ENCODE results near the gene AP5Z1. TPM values are rescaled to one million over a fixed set of nuclear protein-coding genes. Genes with fewer than 3 reads are reported as not detected.

Gene AP5Z1
- total RNA-seq, 2 experiments from 2014 or later = 61.1 to 71.3 TPM

- no peaks in the 10 kb centered on the region for H3K4me1 Mint-ChIP-seq
These were observed 11.6 kb upstream of the AP5Z1 start for GRCh38 chr7:4763794-4764185.

GRCh38 chr7:4764402-4765007 lies 10.9 kb upstream of the AP5Z1 start:
- H3K9me3 Mint-ChIP-seq = no peaks in the 10 kb centered on the region
- H3K27ac Mint-ChIP-seq = no peak overlapping the region
- CTCF ChIA-PET = no interaction called here
- no peaks in the 10 kb centered on the region for H3K4me1 Mint-ChIP-seq
- no peak overlapping the region for H3K4me3 Mint-ChIP-seq
- H3K36me3 Mint-ChIP-seq (ENCODE audit: low read depth) = peaks cover 19% of the 10 kb centered on the region
- DNase-seq = no peak
- POLR2A ChIA-PET = no interaction called here
- no peaks in the 10 kb centered on the region for H3K27me3 Mint-ChIP-seq

More at GRCh38 chr7:4763794-4764185, 11.6 kb upstream of the AP5Z1 start:
- H3K4me3 Mint-ChIP-seq = no peak overlapping the region
- no peaks in the 10 kb centered on the region for H3K9me3 Mint-ChIP-seq
- ChIA-PET CTCF (no interaction called here), POLR2A (no interaction called here)
- peaks cover 19% of the 10 kb centered on the region for H3K36me3 Mint-ChIP-seq (ENCODE audit: low read depth)
- no peaks in the 10 kb centered on the region for H3K27me3 Mint-ChIP-seq
- DNase-seq = no peak
- H3K27ac Mint-ChIP-seq = no peak overlapping the region

- Mint-ChIP-seq H3K4me3 (no peak overlapping the region), H3K27ac (no peak overlapping the region), H3K9me3 (no peaks in the 10 kb centered on the region), H3K27me3 (no peaks in the 10 kb centered on the region), H3K36me3 (ENCODE audit: low read depth) (peaks cover 13% of the 10 kb centered on the region), H3K4me1 (no peaks in the 10 kb centered on the region)
- DNase-seq = no peak
- ChIA-PET POLR2A (no interaction called here), CTCF (no interaction called here)
These were observed 9.5 kb upstream of the AP5Z1 start for GRCh38 chr7:4765776-4766490.

- ChIA-PET CTCF (no interaction called here), POLR2A (no interaction called here)
- Mint-ChIP-seq H3K27ac (no peak overlapping the region), H3K36me3 (ENCODE audit: low read depth) (peaks cover 4% of the 10 kb centered on the region), H3K27me3 (no peaks in the 10 kb centered on the region), H3K4me1 (no peaks in the 10 kb centered on the region), H3K4me3 (no peak overlapping the region), H3K9me3 (no peaks in the 10 kb centered on the region)
- DNase-seq = no peak
These were observed 8.5 kb upstream of the AP5Z1 start for GRCh38 chr7:4766666-4767519.

- Mint-ChIP-seq H3K9me3 (no peaks in the 10 kb centered on the region), H3K27me3 (no peaks in the 10 kb centered on the region), H3K4me3 (no peak overlapping the region), H3K36me3 (ENCODE audit: low read depth) (no peaks in the 10 kb centered on the region), H3K4me1 (peaks cover 5% of the 10 kb centered on the region), H3K27ac (no peak overlapping the region)
- ChIA-PET POLR2A (no interaction called here), CTCF (no interaction called here)
- no peak for DNase-seq
These were observed 6.5 kb upstream of the AP5Z1 start for GRCh38 chr7:4768597-4769569.

- ChIA-PET CTCF (no interaction called here), POLR2A (no interaction called here)
- Mint-ChIP-seq H3K36me3 (ENCODE audit: low read depth) (no peaks in the 10 kb centered on the region), H3K27ac (no peak overlapping the region), H3K9me3 (no peaks in the 10 kb centered on the region), H3K4me1 (peaks cover 14% of the 10 kb centered on the region), H3K4me3 (no peak overlapping the region), H3K27me3 (no peaks in the 10 kb centered on the region)
- DNase-seq = no peak
These were observed 5.7 kb upstream of the AP5Z1 start for GRCh38 chr7:4769761-4770160.

- peaks cover 5% of the 10 kb centered on the region for H3K36me3 Mint-ChIP-seq (ENCODE audit: low read depth)
- ChIA-PET POLR2A (no interaction called here), CTCF (no interaction called here)
- H3K9me3 Mint-ChIP-seq = no peaks in the 10 kb centered on the region
- peaks cover 20% of the 10 kb centered on the region for H3K4me1 Mint-ChIP-seq
- no peak for DNase-seq
- H3K27ac Mint-ChIP-seq = peak overlapping the region; percentile 25
- no peak overlapping the region for H3K4me3 Mint-ChIP-seq
- no peaks in the 10 kb centered on the region for H3K27me3 Mint-ChIP-seq
These were observed 4.5 kb upstream of the AP5Z1 start for GRCh38 chr7:4770886-4771285.

- ChIA-PET CTCF (no interaction called here), POLR2A (no interaction called here)
These were observed 3.7 kb upstream of the AP5Z1 start for GRCh38 chr7:4771737-4772136.

GRCh38 chr7:4772306-4772705 lies 3.1 kb upstream of the AP5Z1 start:
- POLR2A ChIA-PET = no interaction called here
- no peak for DNase-seq
- Mint-ChIP-seq H3K27me3 (no peaks in the 10 kb centered on the region), H3K4me3 (no peak overlapping the region), H3K9me3 (no peaks in the 10 kb centered on the region), H3K36me3 (ENCODE audit: low read depth) (peaks cover 11% of the 10 kb centered on the region), H3K27ac (no peak overlapping the region), H3K4me1 (peaks cover 29% of the 10 kb centered on the region)
- CTCF ChIA-PET = no interaction called here

More at GRCh38 chr7:4771737-4772136, 3.7 kb upstream of the AP5Z1 start:
- H3K27me3 Mint-ChIP-seq = no peaks in the 10 kb centered on the region
- H3K4me3 Mint-ChIP-seq = no peak overlapping the region
- no peak overlapping the region for H3K27ac Mint-ChIP-seq
- peaks cover 8% of the 10 kb centered on the region for H3K36me3 Mint-ChIP-seq (ENCODE audit: low read depth)
- peaks cover 25% of the 10 kb centered on the region for H3K4me1 Mint-ChIP-seq
- no peak for DNase-seq
- H3K9me3 Mint-ChIP-seq = no peaks in the 10 kb centered on the region

- peak overlapping the region; percentile 98 for H3K4me3 Mint-ChIP-seq
- ChIA-PET POLR2A (no interaction called here), CTCF (no interaction called here)
- no peaks in the 10 kb centered on the region for H3K9me3 Mint-ChIP-seq
- no peaks in the 10 kb centered on the region for H3K27me3 Mint-ChIP-seq
- peaks cover 11% of the 10 kb centered on the region for H3K36me3 Mint-ChIP-seq (ENCODE audit: low read depth)
- H3K4me1 Mint-ChIP-seq = peaks cover 40% of the 10 kb centered on the region
- peak overlapping the region; percentile 98 for H3K27ac Mint-ChIP-seq
- DNase-seq = no peak
These were observed 1.4 kb upstream of the AP5Z1 start for GRCh38 chr7:4774007-4774406.

- Mint-ChIP-seq H3K27me3 (no peaks in the 10 kb centered on the region), H3K9me3 (no peaks in the 10 kb centered on the region), H3K4me1 (peaks cover 40% of the 10 kb centered on the region), H3K27ac (peak overlapping the region; percentile 98), H3K4me3 (peak overlapping the region; percentile 98), H3K36me3 (ENCODE audit: low read depth) (peaks cover 11% of the 10 kb centered on the region)
- ChIA-PET POLR2A (interaction anchor here (0.6 kb wide), 1 partner anchor 667 kb away, joined by 3 read pairs; no protein-coding TSS in a partner anchor), CTCF (interaction anchor here (1.9 to 3.2 kb wide), 4 partner anchors 10 to 21 kb away, joined by 6 to 20 read pairs (median 8); no protein-coding TSS in a partner anchor)
- no peak for DNase-seq
These were observed 669 bp upstream of the AP5Z1 start for GRCh38 chr7:4774658-4775249.
